GM18520 (cell line): Measurements from ENCODE around the gene DEAF1.
"Not testable (repeated sequence)": the region's sequence is repeated elsewhere in the genome, so short reads cannot be mapped to it uniquely, and the experiment has no call there.

Source experiments
- ATAC-seq: cut with Tn5 transposase; IDR thresholded peaks from one replicate; pipeline ENCODE4 v1.9.1; 2021; ENCODE audit not compliant: unreplicated experiment

The DEAF1 gene

GRCh38 chr11:680970-681369 lies 14.1 kb downstream of the DEAF1 start:
- no peak for ATAC-seq

GRCh38 chr11:680476-680875 lies 14.5 kb downstream of the DEAF1 start:
- ATAC-seq: no peak

GRCh38 chr11:679271-680207 lies 15.5 kb downstream of the DEAF1 start:
- no peak for ATAC-seq

- no peak for ATAC-seq
Observed at GRCh38 chr11:678297-678696, 16.7 kb downstream of the DEAF1 start.

- no peak for ATAC-seq
Observed at GRCh38 chr11:674406-674805, 20.6 kb downstream of the DEAF1 start.

GRCh38 chr11:673866-674265 lies 21.2 kb downstream of the DEAF1 start:
- ATAC-seq: no peak

- no peak for ATAC-seq
Observed at GRCh38 chr11:665704-666281, 29.2 kb downstream of the DEAF1 start.

GRCh38 chr11:665062-665703 lies 29.8 kb downstream of the DEAF1 start:
- no peak for ATAC-seq

- ATAC-seq: no peak
Observed at GRCh38 chr11:662689-663274, 32.2 kb downstream of the DEAF1 start.

- ATAC-seq: no peak
Observed at GRCh38 chr11:660681-661444, 34.2 kb downstream of the DEAF1 start.

- no peak for ATAC-seq
Observed at GRCh38 chr11:660281-660680, 34.7 kb downstream of the DEAF1 start.

- ATAC-seq: no peak
Observed at GRCh38 chr11:659532-660085, 35.4 kb downstream of the DEAF1 start.

GRCh38 chr11:657691-658126 lies 37.3 kb downstream of the DEAF1 start:
- ATAC-seq: no peak

- ATAC-seq: no peak
Observed at GRCh38 chr11:656866-657265, 38.2 kb downstream of the DEAF1 start.

GRCh38 chr11:656426-656825 lies 38.6 kb downstream of the DEAF1 start:
- no peak for ATAC-seq

- ATAC-seq: no peak
Observed at GRCh38 chr11:655036-655726, 39.8 kb downstream of the DEAF1 start.

GRCh38 chr11:654444-654843 lies 40.6 kb downstream of the DEAF1 start:
- not testable (repeated sequence) for ATAC-seq

- ATAC-seq: no peak
Observed at GRCh38 chr11:653837-654236, 41.2 kb downstream of the DEAF1 start.

GRCh38 chr11:653136-653535 lies 41.9 kb downstream of the DEAF1 start:
- ATAC-seq: not testable (repeated sequence)

- ATAC-seq: no peak
Observed at GRCh38 chr11:650482-650881, 44.5 kb downstream of the DEAF1 start.
